Measurements from ENCODE around the gene AP1G2. TPM values are rescaled to one million over a fixed set of nuclear protein-coding genes. Genes with fewer than 3 reads are reported as not detected.

Gene AP1G2
- total RNA-seq, 1 experiment from 2014 or later = not detected

- peaks cover 46% of the 10 kb centered on the region for H3K27me3 ChIP-seq
- H3K9me3 ChIP-seq (replicated peaks) = no peaks in the 10 kb centered on the region
- no peak for DNase-seq
- H3K36me3 ChIP-seq = no peaks in the 10 kb centered on the region
- no peak overlapping the region for H3K4me3 ChIP-seq
- H3K4me1 ChIP-seq = no peaks in the 10 kb centered on the region
- H3K27ac ChIP-seq = no peak overlapping the region
These were observed 2.0 kb upstream of the AP1G2 start for GRCh38 chr14:23569443-23570151.

- H3K4me1 ChIP-seq = no peaks in the 10 kb centered on the region
- peaks cover 46% of the 10 kb centered on the region for H3K27me3 ChIP-seq
- peak in 1 of 2 experiments; percentile 24 for DNase-seq
- H3K27ac ChIP-seq = no peak overlapping the region
- no peaks in the 10 kb centered on the region for H3K36me3 ChIP-seq
- H3K9me3 ChIP-seq (replicated peaks) = no peaks in the 10 kb centered on the region
- H3K4me3 ChIP-seq = no peak overlapping the region
These were observed 1.2 kb upstream of the AP1G2 start for GRCh38 chr14:23568600-23569331.

GRCh38 chr14:23568021-23568599 is 519 bp upstream of the AP1G2 start:
- Histone ChIP-seq H3K9me3 (replicated peaks) (no peaks in the 10 kb centered on the region), H3K4me1 (no peaks in the 10 kb centered on the region), H3K4me3 (no peak overlapping the region), H3K36me3 (no peaks in the 10 kb centered on the region), H3K27ac (no peak overlapping the region), H3K27me3 (peaks cover 45% of the 10 kb centered on the region)
- DNase-seq = no peak

- Histone ChIP-seq H3K9me3 (replicated peaks) (no peaks in the 10 kb centered on the region), H3K4me1 (no peaks in the 10 kb centered on the region), H3K27me3 (peaks cover 31% of the 10 kb centered on the region), H3K27ac (no peak overlapping the region), H3K4me3 (no peak overlapping the region), H3K36me3 (no peaks in the 10 kb centered on the region)
- no peak for DNase-seq
These were observed 809 bp downstream of the AP1G2 start for GRCh38 chr14:23566778-23567185.

- no peak for DNase-seq
These were observed 1.3 kb downstream of the AP1G2 start for GRCh38 chr14:23566112-23566777.

GRCh38 chr14:23565626-23566025 is 2.0 kb downstream of the AP1G2 start:
- H3K27ac ChIP-seq = no peak overlapping the region
- no peaks in the 10 kb centered on the region for H3K36me3 ChIP-seq
- no peak overlapping the region for H3K4me3 ChIP-seq
- no peak for DNase-seq
- H3K9me3 ChIP-seq (replicated peaks) = no peaks in the 10 kb centered on the region
- H3K27me3 ChIP-seq = peaks cover 27% of the 10 kb centered on the region
- H3K4me1 ChIP-seq = no peaks in the 10 kb centered on the region

More at GRCh38 chr14:23566112-23566777, 1.3 kb downstream of the AP1G2 start:
- H3K4me3 ChIP-seq = no peak overlapping the region
- no peaks in the 10 kb centered on the region for H3K9me3 ChIP-seq (replicated peaks)
- no peaks in the 10 kb centered on the region for H3K36me3 ChIP-seq
- H3K27ac ChIP-seq = no peak overlapping the region
- H3K4me1 ChIP-seq = no peaks in the 10 kb centered on the region
- H3K27me3 ChIP-seq = peaks cover 27% of the 10 kb centered on the region

- Histone ChIP-seq H3K27ac (no peak overlapping the region), H3K4me1 (no peaks in the 10 kb centered on the region), H3K9me3 (replicated peaks) (no peaks in the 10 kb centered on the region), H3K27me3 (peaks cover 27% of the 10 kb centered on the region), H3K36me3 (no peaks in the 10 kb centered on the region), H3K4me3 (no peak overlapping the region)
- DNase-seq = no peak
These were observed 2.7 kb downstream of the AP1G2 start for GRCh38 chr14:23564876-23565275.

GRCh38 chr14:23564181-23564812 is 3.3 kb downstream of the AP1G2 start:
- no peaks in the 10 kb centered on the region for H3K9me3 ChIP-seq (replicated peaks)
- no peaks in the 10 kb centered on the region for H3K4me1 ChIP-seq
- no peak overlapping the region for H3K27ac ChIP-seq
- H3K4me3 ChIP-seq = no peak overlapping the region
- peaks cover 22% of the 10 kb centered on the region for H3K27me3 ChIP-seq
- H3K36me3 ChIP-seq = no peaks in the 10 kb centered on the region
- no peak for DNase-seq

- DNase-seq = no peak
- no peak overlapping the region for H3K27ac ChIP-seq
These were observed 4.0 kb downstream of the AP1G2 start for GRCh38 chr14:23563473-23564180.

GRCh38 chr14:23562822-23563472 is 4.6 kb downstream of the AP1G2 start:
- DNase-seq = peak; percentile 53 to 79
- Histone ChIP-seq H3K36me3 (no peaks in the 10 kb centered on the region), H3K4me1 (no peaks in the 10 kb centered on the region), H3K4me3 (no peak overlapping the region), H3K27ac (no peak overlapping the region), H3K9me3 (replicated peaks) (no peaks in the 10 kb centered on the region), H3K27me3 (peaks cover 13% of the 10 kb centered on the region)

More at GRCh38 chr14:23563473-23564180, 4.0 kb downstream of the AP1G2 start:
- H3K4me1 ChIP-seq = no peaks in the 10 kb centered on the region
- peaks cover 17% of the 10 kb centered on the region for H3K27me3 ChIP-seq
- no peaks in the 10 kb centered on the region for H3K9me3 ChIP-seq (replicated peaks)
- no peaks in the 10 kb centered on the region for H3K36me3 ChIP-seq
- no peak overlapping the region for H3K4me3 ChIP-seq

GRCh38 chr14:23561873-23562821 is 5.4 kb downstream of the AP1G2 start:
- DNase-seq = peak in 1 of 2 experiments; percentile 24
- no peaks in the 10 kb centered on the region for H3K36me3 ChIP-seq
- no peak overlapping the region for H3K4me3 ChIP-seq
- no peak overlapping the region for H3K27ac ChIP-seq
- no peaks in the 10 kb centered on the region for H3K4me1 ChIP-seq
- H3K27me3 ChIP-seq = peaks cover 13% of the 10 kb centered on the region; the same call in 1 of the 2 replicates
- no peaks in the 10 kb centered on the region for H3K9me3 ChIP-seq (replicated peaks)

- Histone ChIP-seq H3K36me3 (no peaks in the 10 kb centered on the region), H3K9me3 (replicated peaks) (no peaks in the 10 kb centered on the region), H3K4me3 (no peak overlapping the region), H3K4me1 (peaks cover 6% of the 10 kb centered on the region; the same call in 1 of the 2 replicates), H3K27ac (no peak overlapping the region), H3K27me3 (peaks cover 5% of the 10 kb centered on the region; the same call in 1 of the 2 replicates)
- no peak for DNase-seq
These were observed 6.3 kb downstream of the AP1G2 start for GRCh38 chr14:23561259-23561658.
